ENCODE measurements around the gene FOCAD. TPM values are rescaled to one million over a fixed set of nuclear protein-coding genes. Genes with fewer than 3 reads are reported as not detected.

Gene FOCAD
- total RNA-seq, 2 donors from 2014 or later: 32.0 to 76.1 TPM

GRCh38 chr9:20784196-20784595, 100.1 kb downstream of the FOCAD start:
- DNase-seq (ENCODE audit: low spot score): no peak
- no peaks in the 10 kb centered on the region for H3K4me1 ChIP-seq (replicated peaks)
- no peaks in the 10 kb centered on the region for H3K27me3 ChIP-seq (replicated peaks; ENCODE audit: insufficient read depth)
- TF ChIP-seq POLR2A (IDR thresholded peaks at IDR 0.05) (no peak), CTCF (IDR thresholded peaks at IDR 0.05) (no peak), POLR2AphosphoS5 (IDR thresholded peaks at IDR 0.05) (no peak)
- H3K27ac ChIP-seq: no peak overlapping the region
- H3K4me3 ChIP-seq: no peak overlapping the region
- H3K9me3 ChIP-seq: no peaks in the 10 kb centered on the region
- WGBS: 100% methylated on average over 1 of the region's 1 CpG
- no peaks in the 10 kb centered on the region for H3K36me3 ChIP-seq
- intact Hi-C loops (cut with DNase I): no loop called here

GRCh38 chr9:20786807-20787206, 102.7 kb downstream of the FOCAD start:
- Histone ChIP-seq H3K4me3 (no peak overlapping the region), H3K9me3 (no peaks in the 10 kb centered on the region), H3K27me3 (replicated peaks; ENCODE audit: insufficient read depth) (no peaks in the 10 kb centered on the region), H3K27ac (no peak overlapping the region), H3K4me1 (replicated peaks) (no peaks in the 10 kb centered on the region), H3K36me3 (no peaks in the 10 kb centered on the region)
- DNase-seq (ENCODE audit: low spot score): no peak
- TF ChIP-seq POLR2A (IDR thresholded peaks at IDR 0.05) (no peak), CTCF (IDR thresholded peaks at IDR 0.05) (no peak), POLR2AphosphoS5 (IDR thresholded peaks at IDR 0.05) (no peak)
- intact Hi-C loops (cut with DNase I): no loop called here
- WGBS: 69% methylated on average over 1 of the region's 1 CpG

- intact Hi-C loops (cut with DNase I): no loop called here
- Histone ChIP-seq H3K36me3 (no peaks in the 10 kb centered on the region), H3K4me3 (no peak overlapping the region), H3K27ac (no peak overlapping the region), H3K27me3 (replicated peaks; ENCODE audit: insufficient read depth) (no peaks in the 10 kb centered on the region), H3K4me1 (replicated peaks) (no peaks in the 10 kb centered on the region), H3K9me3 (no peaks in the 10 kb centered on the region)
- no peak for DNase-seq (ENCODE audit: low spot score)
- 54% methylated on average over 3 of the region's 3 CpGs for WGBS
- TF ChIP-seq CTCF (IDR thresholded peaks at IDR 0.05) (no peak), POLR2AphosphoS5 (IDR thresholded peaks at IDR 0.05) (no peak), POLR2A (IDR thresholded peaks at IDR 0.05) (no peak)
Measured at GRCh38 chr9:20788526-20789451, 104.7 kb downstream of the FOCAD start.

- WGBS: 95% methylated on average over 2 of the region's 2 CpGs
- H3K4me1 ChIP-seq (replicated peaks): no peaks in the 10 kb centered on the region
- H3K27ac ChIP-seq: no peak overlapping the region
- H3K27me3 ChIP-seq (replicated peaks; ENCODE audit: insufficient read depth): no peaks in the 10 kb centered on the region
- TF ChIP-seq CTCF (IDR thresholded peaks at IDR 0.05): no peak
- no peak for TF ChIP-seq POLR2A (IDR thresholded peaks at IDR 0.05)
- TF ChIP-seq POLR2AphosphoS5 (IDR thresholded peaks at IDR 0.05): no peak
- H3K9me3 ChIP-seq: no peaks in the 10 kb centered on the region
- no peak for DNase-seq (ENCODE audit: low spot score)
- H3K4me3 ChIP-seq: no peak overlapping the region
- intact Hi-C loops (cut with DNase I): no loop called here
- no peaks in the 10 kb centered on the region for H3K36me3 ChIP-seq
Measured at GRCh38 chr9:20790721-20791120, 106.7 kb downstream of the FOCAD start.

- no peaks in the 10 kb centered on the region for H3K36me3 ChIP-seq
- no peaks in the 10 kb centered on the region for H3K4me1 ChIP-seq (replicated peaks)
- H3K27me3 ChIP-seq (replicated peaks; ENCODE audit: insufficient read depth): no peaks in the 10 kb centered on the region
- no peaks in the 10 kb centered on the region for H3K9me3 ChIP-seq
- TF ChIP-seq POLR2AphosphoS5 (IDR thresholded peaks at IDR 0.05) (no peak), POLR2A (IDR thresholded peaks at IDR 0.05) (no peak), CTCF (IDR thresholded peaks at IDR 0.05) (no peak)
- no peak overlapping the region for H3K27ac ChIP-seq
- intact Hi-C loops (cut with DNase I): no loop called here
- no peak for DNase-seq (ENCODE audit: low spot score)
- 94% methylated on average over 1 of the region's 1 CpG for WGBS
- H3K4me3 ChIP-seq: no peak overlapping the region
Measured at GRCh38 chr9:20791682-20792081, 107.6 kb downstream of the FOCAD start.

All from prostate gland (tissue), 2 donors.